GM12892 (cell line): ENCODE measurements around the gene KIFAP3.

Experiments
- POLR2A ChIP-seq: IDR thresholded peaks from 2 replicates; pipeline ENCODE4 v1.6.1; 2011; ENCODE audit warnings: low read depth, low read length, control low read depth
- POLR2AphosphoS5 ChIP-seq: IDR thresholded peaks from 2 replicates; pipeline ENCODE4 v1.6.1; 2011; ENCODE audit warnings: low read depth, low read length, control low read depth

- TF ChIP-seq POLR2A, result no peak
- TF ChIP-seq POLR2AphosphoS5, result no peak
Measured at GRCh38 chr1:169970114-169970513, 104.4 kb downstream of the KIFAP3 start.
